Upper lobe of right lung (tissue), 1 donor: ENCODE results near the gene ZBTB16. TPM values are rescaled to one million over a fixed set of nuclear protein-coding genes. Genes with fewer than 3 reads are reported as not detected.

ENCODE experiments used
- ATAC-seq: fragments of 200-7000 bp; cut with Tn5 transposase; one replicate; pipeline ENCODE4 v1.9.1; 2020; ENCODE audit warnings: mild to moderate bottlenecking, moderate library complexity
- DNase-seq: peaks from one replicate; pipeline ENCODE4 v3.0.0-alpha.2; 2020
- H3K27ac ChIP-seq: fragments of 200-600 bp; one replicate; pipeline ENCODE4 v1.8.0; 2022
- H3K27me3 ChIP-seq: fragments of 200-600 bp; one replicate; pipeline ENCODE4 v1.8.0; 2022; ENCODE audit warnings: mild to moderate bottlenecking
- H3K36me3 ChIP-seq: fragments of 200-600 bp; one replicate; pipeline ENCODE4 v1.8.0; 2022
- H3K4me1 ChIP-seq: fragments of 200-600 bp; one replicate; pipeline ENCODE4 v1.8.0; 2022
- H3K4me3 ChIP-seq: fragments of 200-600 bp; one replicate; pipeline ENCODE4 v1.8.0; 2022; ENCODE audit warnings: mild to moderate bottlenecking
- H3K9me3 ChIP-seq: fragments of 200-600 bp; one replicate; pipeline ENCODE4 v1.8.0; 2022
- CTCF ChIP-seq: fragments of 200-600 bp; IDR thresholded peaks from one replicate; pipeline ENCODE4 v1.8.0; 2022; ENCODE audit warnings: antibody characterized with exemption
- intact Hi-C: fragments of 100-400 bp; cut with DNase I; formaldehyde crosslinking; loops from one replicate; pipeline ENCODE4 v1.11.0; 2022
- total RNA-seq: library from RNA; stranded (reverse); fragmentation: NEBNext Ultra II Directional; extraction: Animal tissue kit (Norgen Biotek cat#: 25700); gene quantifications from one replicate; pipeline ENCODE4 v1.2.1, GENCODE V29; 2021
- donor health status: DM: no; HTN: yes; CAD: no; lungs with severe emphysema.

Gene ZBTB16
- total RNA-seq, 1 donor from 2014 or later, result 221 TPM

- intact Hi-C loops, result no loop called here
- peaks cover 47% of the 10 kb centered on the region for H3K4me1 ChIP-seq
Measured at GRCh38 chr11:114216796-114217180, 157.3 kb downstream of the ZBTB16 start.

GRCh38 chr11:114218508-114218907 is 159.0 kb downstream of the ZBTB16 start:
- H3K27ac ChIP-seq, result no peak overlapping the region

More at GRCh38 chr11:114216796-114217180, 157.3 kb downstream of the ZBTB16 start:
- H3K27ac ChIP-seq, result peak overlapping the region; percentile 6
- H3K4me3 ChIP-seq, result no peak overlapping the region
- no peak for ATAC-seq
- peaks cover 27% of the 10 kb centered on the region for H3K36me3 ChIP-seq
- H3K27me3 ChIP-seq, result no peaks in the 10 kb centered on the region
- no peak for DNase-seq
- TF ChIP-seq CTCF, result no peak
- H3K9me3 ChIP-seq, result no peaks in the 10 kb centered on the region

DNA sequence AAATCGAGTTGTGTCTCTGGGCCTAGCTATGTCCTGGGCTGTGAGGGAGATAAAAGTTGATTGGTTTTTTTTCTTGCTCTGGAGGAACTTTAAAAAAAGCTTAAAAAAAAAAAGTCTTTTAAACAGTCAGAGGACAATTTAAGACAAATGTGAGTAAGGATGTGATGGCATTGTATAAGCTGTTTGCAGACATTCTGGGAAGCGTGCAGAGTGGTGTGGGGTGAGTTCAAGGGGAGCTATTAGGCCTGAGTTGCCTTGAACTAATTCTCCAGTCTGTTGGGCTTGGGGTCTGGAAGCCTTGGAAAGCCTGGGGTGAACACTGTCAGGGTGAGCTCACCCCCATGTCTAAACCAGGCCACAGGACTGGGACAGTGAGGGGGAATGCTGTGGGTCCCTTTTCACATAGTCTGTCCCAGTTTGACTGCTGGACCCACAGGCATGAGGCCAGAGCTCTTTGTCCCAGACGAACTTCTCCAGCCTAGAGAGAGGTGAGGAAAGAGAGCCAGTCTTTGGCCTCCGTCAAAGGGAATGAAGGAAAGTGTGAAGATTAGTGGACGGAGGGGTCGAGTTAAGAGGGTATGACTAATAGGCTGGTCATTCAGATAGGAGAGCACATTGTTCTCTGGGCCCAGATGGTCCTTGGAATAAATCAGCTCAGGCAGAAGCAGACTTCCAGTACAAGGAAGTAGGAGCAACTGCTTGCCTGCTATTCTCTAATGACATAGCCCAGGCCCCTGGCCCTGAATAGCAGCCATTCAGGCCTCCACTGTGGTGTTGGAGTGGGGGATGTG is 160.2 kb downstream of the ZBTB16 start:
- Histone ChIP-seq H3K9me3 (no peaks in the 10 kb centered on the region), H3K36me3 (peaks cover 28% of the 10 kb centered on the region), H3K4me1 (peaks cover 47% of the 10 kb centered on the region), H3K27ac (peak overlapping the region; percentile 33), H3K27me3 (no peaks in the 10 kb centered on the region), H3K4me3 (no peak overlapping the region)
- intact Hi-C loops, result no loop called here
- DNase-seq, result no peak
- ATAC-seq, result peak; percentile 72
- TF ChIP-seq CTCF, result no peak

More at GRCh38 chr11:114218508-114218907, 159.0 kb downstream of the ZBTB16 start:
- Histone ChIP-seq H3K4me1 (peaks cover 47% of the 10 kb centered on the region), H3K36me3 (peaks cover 23% of the 10 kb centered on the region), H3K9me3 (no peaks in the 10 kb centered on the region), H3K4me3 (no peak overlapping the region), H3K27me3 (no peaks in the 10 kb centered on the region)
- no peak for ATAC-seq
- intact Hi-C loops, result no loop called here
- no peak for TF ChIP-seq CTCF
- DNase-seq, result no peak

DNA sequence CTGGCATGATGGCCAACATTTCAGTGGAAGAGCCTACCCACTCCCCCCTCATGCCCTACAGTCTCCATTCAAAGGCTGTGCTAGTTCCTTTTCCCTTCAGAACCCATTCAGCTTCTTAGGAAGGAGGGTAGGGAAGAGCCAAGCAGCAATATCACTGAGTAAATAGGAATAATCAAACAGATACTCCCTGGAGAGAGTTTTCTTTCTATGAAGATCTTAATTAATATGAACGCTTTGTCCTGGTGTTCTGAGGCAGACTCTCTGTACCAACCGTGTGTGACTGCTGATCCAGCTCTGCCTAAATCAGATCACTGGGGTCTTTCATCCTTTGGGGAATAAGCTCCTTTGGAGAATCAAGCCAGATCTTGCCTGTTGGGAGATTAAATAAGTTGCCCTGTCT is 161.5 kb downstream of the ZBTB16 start:
- DNase-seq (no peak), ATAC-seq (no peak)
- peaks cover 28% of the 10 kb centered on the region for H3K36me3 ChIP-seq
- H3K9me3 ChIP-seq, result no peaks in the 10 kb centered on the region
- no peak for TF ChIP-seq CTCF
- no peak overlapping the region for H3K4me3 ChIP-seq
- H3K27ac ChIP-seq, result no peak overlapping the region
- H3K27me3 ChIP-seq, result no peaks in the 10 kb centered on the region
- peaks cover 39% of the 10 kb centered on the region for H3K4me1 ChIP-seq
- intact Hi-C loops, result no loop called here

GRCh38 chr11:114225661-114226060 is 166.2 kb downstream of the ZBTB16 start:
- intact Hi-C loops, result no loop called here
- Histone ChIP-seq H3K27ac (no peak overlapping the region), H3K4me3 (no peak overlapping the region), H3K4me1 (no peaks in the 10 kb centered on the region), H3K36me3 (peaks cover 45% of the 10 kb centered on the region), H3K27me3 (no peaks in the 10 kb centered on the region), H3K9me3 (no peaks in the 10 kb centered on the region)
- ATAC-seq (no peak), DNase-seq (no peak)
- TF ChIP-seq CTCF, result no peak
